Lower leg skin (tissue), 4 donors: Measurements from ENCODE around the gene YWHAB. TPM values are rescaled to one million over a fixed set of nuclear protein-coding genes. Genes with fewer than 3 reads are reported as not detected.

Experiments
- DNase-seq, 2 donors: peaks; one replicate each; pipeline ENCODE4 v3.0.0-alpha.2; 2019; ENCODE audit warnings: low spot score in 2 of 2
- H3K4me3 ChIP-seq: fragments of 200-600 bp; sonication (generic); 2 replicates; pipeline ENCODE4 v1.5.1; 2017; ENCODE audit warnings: mild to moderate bottlenecking, low read depth; ENCODE audit not compliant: poor library complexity, severe bottlenecking
- CTCF ChIP-seq, 3 donors: fragments of 450-650 bp; IDR thresholded peaks; one replicate each; pipeline ENCODE4 v1.5.1; 2016; ENCODE audit warnings: antibody characterized with exemption in 3 of 3, mild to moderate bottlenecking in 3 of 3, moderate library complexity in 2 of 3
- POLR2A ChIP-seq, 2 donors: fragments of 450-650 bp; IDR thresholded peaks; one replicate each; pipeline ENCODE4 v1.6.1; 2016 to 2017; ENCODE audit warnings: antibody characterized with exemption in 2 of 2, mild to moderate bottlenecking in 1 of 2, moderate library complexity in 1 of 2
- WGBS, 2 donors: methylation state at CpG; one replicate each; pipeline ENCODE4 v1.1.5; 2018; 5-methylcytosine and 5-hydroxymethylcytosine counted together
- intact Hi-C: fragments of 100-400 bp; cut with DNase I; formaldehyde crosslinking; loops from one replicate; pipeline ENCODE4 v1.15.0; 2023; ENCODE audit warnings: low total_unique reads
- total RNA-seq, 4 donors: library from RNA; depleted of rRNA; stranded (reverse); fragments of >200 nt; gene quantifications; one replicate each; pipeline ENCODE4 v1.1.0, GENCODE V29; 2016

The YWHAB gene
- total RNA-seq, 4 donors from 2014 or later: 78.5 to 133 (median 105) TPM

GRCh38 chr20:44840826-44841225 is 44.7 kb upstream of the YWHAB start:
- intact Hi-C loops: no loop called here
- TF ChIP-seq CTCF (IDR thresholded peaks at IDR 0.05) (no peak), POLR2A (IDR thresholded peaks at IDR 0.05) (no peak)
- DNase-seq: no peak
- H3K4me3 ChIP-seq: no peak overlapping the region
- 84 to 87% methylated on average over 5 of the region's 5 CpGs for WGBS, 2 donors

- no peak for DNase-seq
- WGBS, 2 donors: 59 to 70% methylated on average over 6 of the region's 6 CpGs
Measured at GRCh38 chr20:44841955-44842354, 43.5 kb upstream of the YWHAB start.

GRCh38 chr20:44843876-44844275 is 41.6 kb upstream of the YWHAB start:
- TF ChIP-seq POLR2A (IDR thresholded peaks at IDR 0.05): no peak
- H3K4me3 ChIP-seq: no peak overlapping the region
- no peak for DNase-seq
- intact Hi-C loops: no loop called here
- 80 to 83% methylated on average over 5 of the region's 5 CpGs for WGBS, 2 donors

More at GRCh38 chr20:44841955-44842354, 43.5 kb upstream of the YWHAB start:
- intact Hi-C loops: no loop called here
- TF ChIP-seq POLR2A (IDR thresholded peaks at IDR 0.05) (no peak), CTCF (IDR thresholded peaks at IDR 0.05) (no peak)
- no peak overlapping the region for H3K4me3 ChIP-seq

- no peak for DNase-seq
- 78 to 81% methylated on average over 4 of the region's 4 CpGs for WGBS, 2 donors
- no peak overlapping the region for H3K4me3 ChIP-seq
- no peak for TF ChIP-seq POLR2A (IDR thresholded peaks at IDR 0.05)
- no peak for TF ChIP-seq CTCF (IDR thresholded peaks at IDR 0.05)
- intact Hi-C loops: no loop called here
Measured at GRCh38 chr20:44848254-44849015, 37.1 kb upstream of the YWHAB start.

GRCh38 chr20:44849703-44850102 is 35.8 kb upstream of the YWHAB start:
- WGBS, 2 donors: 64 to 73% methylated on average over 1 of the region's 1 CpG
- no peak overlapping the region for H3K4me3 ChIP-seq
- intact Hi-C loops: no loop called here
- TF ChIP-seq CTCF (IDR thresholded peaks at IDR 0.05): no peak
- no peak for TF ChIP-seq POLR2A (IDR thresholded peaks at IDR 0.05)
- no peak for DNase-seq

- no peak for TF ChIP-seq CTCF (IDR thresholded peaks at IDR 0.05)
- no peak for TF ChIP-seq POLR2A (IDR thresholded peaks at IDR 0.05)
- intact Hi-C loops: no loop called here
- no peak for DNase-seq
- WGBS, 2 donors: 60 to 67% methylated on average over 3 of the region's 3 CpGs
- no peak overlapping the region for H3K4me3 ChIP-seq
Measured at GRCh38 chr20:44850272-44850671, 35.2 kb upstream of the YWHAB start.
